K562 (cell line): ENCODE results near the gene RAB3IP. TPM values are rescaled to one million over a fixed set of nuclear protein-coding genes. Genes with fewer than 3 reads are reported as not detected.
A peak's percentile ranks its signal among the peaks of the same experiment; 100 is the strongest.

ENCODE experiments used
- ATAC-seq: fragments of 200-7000 bp; cut with Tn5 transposase; 3 replicates; pipeline ENCODE4 v1.9.1; 2020; ENCODE audit warnings: moderate library complexity
- BruUV-seq: library from RNA; stranded (reverse); fragments of 400-500 nt; replicated peaks from 2 replicates; lab custom pipeline; 2021; lab: Mats Ljungman, UMichigan
- CTCF ChIA-PET: fragments of 300-600 bp; formaldehyde crosslinking; extraction: SDS; loops from one replicate; lab custom pipeline; 2021; ENCODE audit warnings: low intra/inter-chr PET ratio; lab: Yijun Ruan, JAX
- POLR2A ChIA-PET: fragments of 300-600, 350-650 bp; sonication (Branson Sonifier 250); formaldehyde crosslinking; extraction: SDS; loops from one replicate; lab custom pipeline; 2021; ENCODE audit warnings: antibody characterized with exemption, inconsistent platforms; lab: Yijun Ruan, JAX
- DNase-seq, 4 experiments: peaks; one replicate each; pipeline versions ENCODE4 v3.0.0 to v3.0.0-alpha.2; 2011 to 2018; ENCODE audit warnings: low spot score in 3 of 4, mixed read lengths in 3 of 4; ENCODE audit errors: extremely low read depth in 1 of 4
- FAIRE-seq: peaks from 2 replicates; lab custom pipeline; 2011; peaks lifted over from hg19 to GRCh38; lab: Jason Lieb, UNC
- H2AFZ ChIP-seq: 2 replicates; pipeline ENCODE4 v1.6.0; 2011; ENCODE audit warnings: low read depth, low read length, control low read depth, inconsistent platforms
- H3K27ac ChIP-seq: fragments of 200-600 bp; 3 replicates; pipeline ENCODE4 v1.8.0; 2011; ENCODE audit warnings: low read depth, mild to moderate bottlenecking, control low read depth, inconsistent platforms, low read length, moderate library complexity, mixed read lengths; ENCODE audit errors: extremely low read depth
- H3K27me3 ChIP-seq, 2 experiments: fragments of 300-600 bp in 1 of 2; 2 replicates in 1 of 2; 3 replicates in 1 of 2; pipeline versions ENCODE4 v1.6.0 to v1.8.0; 2011; ENCODE audit warnings: inconsistent platforms in 2 of 2, low read length in 2 of 2, mild to moderate bottlenecking in 1 of 2, mixed read lengths in 1 of 2, moderate library complexity in 1 of 2; ENCODE audit not compliant: control insufficient read depth in 2 of 2, insufficient read depth in 2 of 2
- H3K36me3 ChIP-seq: fragments of 300-600 bp; 3 replicates; pipeline ENCODE4 v1.8.0; 2011; ENCODE audit warnings: mild to moderate bottlenecking, low read length, inconsistent platforms; ENCODE audit not compliant: control insufficient read depth, insufficient read depth
- H3K4me1 ChIP-seq, 2 experiments: fragments of 200-600 bp in 1 of 2; replicated peaks in 1 of 2; 2 replicates in 1 of 2; 3 replicates in 1 of 2; pipeline versions ENCODE4 v1.5.1 to v1.8.0; 2011; ENCODE audit warnings: inconsistent platforms in 2 of 2, low read length in 2 of 2, mild to moderate bottlenecking in 1 of 2, mixed read lengths in 1 of 2, moderate library complexity in 1 of 2; ENCODE audit not compliant: control insufficient read depth in 2 of 2, insufficient read depth in 2 of 2
- H3K4me2 ChIP-seq: 2 replicates; pipeline ENCODE4 v1.6.1; 2011; ENCODE audit warnings: low read length, control low read depth, inconsistent platforms, mixed read lengths; ENCODE audit not compliant: insufficient read depth
- H3K4me3 ChIP-seq: fragments of 200-600 bp; sonication (generic), shearing (Covaris generic); 2 replicates; pipeline ENCODE4 v1.5.1; 2016; ENCODE audit warnings: control low read depth, inconsistent platforms
- H3K79me2 ChIP-seq: fragments of 200-600 bp; 3 replicates; pipeline ENCODE4 v1.8.0; 2011; ENCODE audit warnings: low read length, inconsistent platforms; ENCODE audit not compliant: control insufficient read depth, insufficient read depth
- H3K9ac ChIP-seq, 2 experiments: 2 replicates each; pipeline versions ENCODE4 v1.6.0 to v1.6.1; 2011; ENCODE audit warnings: low read depth in 2 of 2, low read length in 2 of 2, control low read depth in 1 of 2, inconsistent platforms in 1 of 2, mild to moderate bottlenecking in 1 of 2, mixed read lengths in 1 of 2; ENCODE audit not compliant: insufficient read depth in 1 of 2
- H3K9me1 ChIP-seq: one replicate; pipeline ENCODE4 v1.6.0; 2011; ENCODE audit warnings: inconsistent platforms, mild to moderate bottlenecking, low read length, moderate library complexity; ENCODE audit not compliant: control insufficient read depth, insufficient read depth
- H3K9me3 ChIP-seq: replicated peaks from 2 replicates; pipeline ENCODE4 v1.5.1; 2011; ENCODE audit warnings: low read depth, low read length, inconsistent platforms; ENCODE audit not compliant: control insufficient read depth, insufficient read depth
- H4K20me1 ChIP-seq: replicated peaks from 2 replicates; pipeline ENCODE4 v1.6.1; 2011; ENCODE audit warnings: low read length, inconsistent platforms, mixed read lengths; ENCODE audit not compliant: control insufficient read depth, insufficient read depth
- C11orf30 ChIP-seq: fragments of 450-650 bp; IDR thresholded peaks from 2 replicates; pipeline ENCODE4 v1.6.1; 2016; ENCODE audit warnings: low read depth, mild to moderate bottlenecking
- NFIX ChIP-seq: fragments of 250-450 bp; sonication (Bioruptor Pico); IDR thresholded peaks from 2 replicates; pipeline ENCODE4 v1.4.0; 2020; ENCODE audit warnings: low read depth, mild to moderate bottlenecking, moderate library complexity
- NFXL1 ChIP-seq: fragments of 450-650 bp; formaldehyde crosslinking; IDR thresholded peaks from 2 replicates; pipeline ENCODE4 v1.4.0; 2021; ENCODE audit warnings: mild to moderate bottlenecking
- RBM25 ChIP-seq: fragments of 200-400 bp; formaldehyde crosslinking; IDR thresholded peaks from 2 replicates; pipeline ENCODE4 v1.6.1; 2018; ENCODE audit warnings: low read length, low read depth, moderate library complexity; ENCODE audit not compliant: severe bottlenecking
- SMAD1 ChIP-seq: fragments of 150-350 bp; IDR thresholded peaks from 2 replicates; pipeline ENCODE4 v1.6.1; 2014; ENCODE audit warnings: low read length, low read depth; ENCODE audit not compliant: partially characterized antibody
- ZNF239 ChIP-seq: fragments of 250-450 bp; sonication (Bioruptor Pico); IDR thresholded peaks from 2 replicates; pipeline ENCODE4 v1.4.0; 2020; ENCODE audit warnings: mild to moderate bottlenecking
- WGBS: fragments of 100-300 bp; shearing (Covaris generic); methylation state at CpG from one replicate; pipeline ENCODE4 v1.1.6; 2016; ENCODE audit warnings: low coverage, mixed read lengths; ENCODE audit not compliant: insufficient coverage; ENCODE audit errors: missing lambda C conversion rate; 5-methylcytosine and 5-hydroxymethylcytosine counted together
- in situ Hi-C: fragments of 300-500 bp; cut with MboI; formaldehyde crosslinking; loops from 4 replicates; pipeline ENCODE4 v1.15.0; 2018; ENCODE audit warnings: inconsistent platforms, mixed read lengths
- intact Hi-C: fragments of 100-400 bp; cut with micrococcal nuclease; formaldehyde crosslinking; loops from 2 replicates; pipeline ENCODE4 v1.14.2; 2022
- polyA plus RNA-seq, 8 experiments: library from polyadenylated mRNA; depleted of rRNA in 4 of 8; stranded (reverse) in 5 of 8; unstranded in 3 of 8; fragments of >200 nt; fragmentation: Nextera tagmentation in 2 of 8; fragmentation: Illumina TruSeq in 1 of 8; extraction: Ambion mirVana in 2 of 8; extraction: Trizol in 1 of 8; gene quantifications; 2 replicates each; pipeline versions ENCODE4 v1.2.1 to v1.2.3, GENCODE V29; 2011 to 2014; ENCODE audit warnings: inconsistent platforms in 1 of 8, missing spikeins in 1 of 8
- total RNA-seq, 7 experiments: library from RNA; depleted of rRNA in 6 of 7; stranded (reverse); fragments of >200 nt in 6 of 7; fragmentation: Illumina TruSeq in 2 of 7; extraction: Trizol in 2 of 7; gene quantifications; 2 replicates each; pipeline versions ENCODE4 v1.2.1 to v1.2.3, GENCODE V29; 2011 to 2021; ENCODE audit warnings: low replicate concordance in 1 of 7
- TF ChIP-seq, protein P1 (sequence below): fragments of 450-650 bp; formaldehyde crosslinking; IDR thresholded peaks from 2 replicates; pipeline ENCODE4 v1.4.0; 2020; ENCODE audit warnings: mild to moderate bottlenecking, moderate library complexity

Gene RAB3IP
- total and polyA plus RNA-seq, 9 of the 15 experiments (the other 6 are each of a cell fraction or from before 2014, with no cell fraction given): 5.6 to 25.5 (median 11.3) TPM

DNA sequence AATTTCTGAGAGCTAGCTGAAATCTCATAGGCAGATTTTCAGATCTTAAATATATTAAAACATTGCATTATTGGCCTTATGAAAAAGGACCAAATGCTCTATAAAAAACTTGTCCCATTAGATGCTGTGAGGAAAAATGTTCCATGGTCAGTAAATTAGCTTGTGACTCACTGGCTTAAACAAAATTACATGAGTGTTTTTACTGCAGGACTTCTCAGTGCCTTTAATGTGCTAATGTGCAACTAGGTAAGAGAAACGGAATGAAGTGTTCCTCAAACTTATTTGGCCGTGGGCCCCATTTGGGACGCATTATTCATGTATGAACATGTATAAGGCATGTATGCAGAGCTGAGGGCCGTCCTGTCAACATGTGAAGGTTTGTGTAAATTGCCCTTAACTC, 128.0 kb downstream of the RAB3IP start:
- POLR2A ChIA-PET: interaction anchor here (0.8 to 1.2 kb wide), 2 partner anchors 11 to 12 kb away, joined by 3 read pairs; no protein-coding TSS in a partner anchor
- Histone ChIP-seq H3K27me3 (peaks cover 4 to 8% of the 10 kb centered on the region in 2 experiments), H3K4me2 (no peak overlapping the region), H3K36me3 (no peaks in the 10 kb centered on the region), H3K4me3 (no peak overlapping the region), H3K9me3 (no peaks in the 10 kb centered on the region), H3K79me2 (no peaks in the 10 kb centered on the region), H4K20me1 (no peaks in the 10 kb centered on the region), H3K27ac (no peak overlapping the region), H2AFZ (no peak overlapping the region), H3K4me1 (no peaks in the 10 kb centered on the region), H3K9me1 (no peaks in the 10 kb centered on the region), H3K9ac (no peak overlapping the region)
- TF ChIP-seq SMAD1 (no peak), ZNF239 (CRISPR knock-in tag) (peak; percentile 97), RBM25 (peak; percentile 67), C11orf30 (no peak), NFIX (CRISPR knock-in tag) (no peak), NFXL1 (CRISPR knock-in tag) (no peak)
- TF ChIP-seq, protein P1, sequence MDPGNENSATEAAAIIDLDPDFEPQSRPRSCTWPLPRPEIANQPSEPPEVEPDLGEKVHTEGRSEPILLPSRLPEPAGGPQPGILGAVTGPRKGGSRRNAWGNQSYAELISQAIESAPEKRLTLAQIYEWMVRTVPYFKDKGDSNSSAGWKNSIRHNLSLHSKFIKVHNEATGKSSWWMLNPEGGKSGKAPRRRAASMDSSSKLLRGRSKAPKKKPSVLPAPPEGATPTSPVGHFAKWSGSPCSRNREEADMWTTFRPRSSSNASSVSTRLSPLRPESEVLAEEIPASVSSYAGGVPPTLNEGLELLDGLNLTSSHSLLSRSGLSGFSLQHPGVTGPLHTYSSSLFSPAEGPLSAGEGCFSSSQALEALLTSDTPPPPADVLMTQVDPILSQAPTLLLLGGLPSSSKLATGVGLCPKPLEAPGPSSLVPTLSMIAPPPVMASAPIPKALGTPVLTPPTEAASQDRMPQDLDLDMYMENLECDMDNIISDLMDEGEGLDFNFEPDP (CRISPR knock-in tag): no peak
- in situ Hi-C loops: no loop called here
- FAIRE-seq (no peak), ATAC-seq (no peak), DNase-seq (no peak)
- CTCF ChIA-PET: no interaction called here
- intact Hi-C loops: no loop called here
- no TSS peak for BruUV-seq
- WGBS: 0% methylated on average over 4 of the region's 4 CpGs
